Measurements from ENCODE around the gene SLC50A1. TPM values are rescaled to one million over a fixed set of nuclear protein-coding genes. Genes with fewer than 3 reads are reported as not detected.

Gene SLC50A1
- total and polyA plus RNA-seq, 9 of the 15 experiments (the other 6 are each of a cell fraction or from before 2014, with no cell fraction given) = 46.5 to 132 (median 91.9) TPM

GRCh38 chr1:155091071-155092051, 44.3 kb upstream of the SLC50A1 start (continued):
- TF ChIP-seq, protein P1, sequence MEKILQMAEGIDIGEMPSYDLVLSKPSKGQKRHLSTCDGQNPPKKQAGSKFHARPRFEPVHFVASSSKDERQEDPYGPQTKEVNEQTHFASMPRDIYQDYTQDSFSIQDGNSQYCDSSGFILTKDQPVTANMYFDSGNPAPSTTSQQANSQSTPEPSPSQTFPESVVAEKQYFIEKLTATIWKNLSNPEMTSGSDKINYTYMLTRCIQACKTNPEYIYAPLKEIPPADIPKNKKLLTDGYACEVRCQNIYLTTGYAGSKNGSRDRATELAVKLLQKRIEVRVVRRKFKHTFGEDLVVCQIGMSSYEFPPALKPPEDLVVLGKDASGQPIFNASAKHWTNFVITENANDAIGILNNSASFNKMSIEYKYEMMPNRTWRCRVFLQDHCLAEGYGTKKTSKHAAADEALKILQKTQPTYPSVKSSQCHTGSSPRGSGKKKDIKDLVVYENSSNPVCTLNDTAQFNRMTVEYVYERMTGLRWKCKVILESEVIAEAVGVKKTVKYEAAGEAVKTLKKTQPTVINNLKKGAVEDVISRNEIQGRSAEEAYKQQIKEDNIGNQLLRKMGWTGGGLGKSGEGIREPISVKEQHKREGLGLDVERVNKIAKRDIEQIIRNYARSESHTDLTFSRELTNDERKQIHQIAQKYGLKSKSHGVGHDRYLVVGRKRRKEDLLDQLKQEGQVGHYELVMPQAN (IDR thresholded peaks at IDR 0.05; ENCODE audit: borderline replicate concordance) = peak; percentile 57; the same call in 1 of the 2 replicates
- TF ChIP-seq TEAD4 (IDR thresholded peaks at IDR 0.05; ENCODE audit: low read length) (peak; percentile 32; the same call in 1 of the 2 replicates), TEAD4 (CRISPR knock-in tag; IDR thresholded peaks at IDR 0.05; ENCODE audit: borderline replicate concordance) (no peak), RBFOX2 (IDR thresholded peaks at IDR 0.05; ENCODE audit: low read depth, low read length) (0 out of 2 replicates have a peak, but pooled peaks have one; percentile 26), ZC3H11A (IDR thresholded peaks at IDR 0.05; ENCODE audit: low read depth, low read length) (0 out of 2 replicates have a peak, but pooled peaks have one; percentile 73), CTBP1 (IDR thresholded peaks at IDR 0.05; ENCODE audit: borderline replicate concordance) (peak; percentile 70; the same call in 1 of the 2 replicates), USF2 (CRISPR knock-in tag; IDR thresholded peaks at IDR 0.05) (peak; percentile 70), NR2C2 (CRISPR knock-in tag; IDR thresholded peaks at IDR 0.05) (no peak), NR2C2 (tag; IDR thresholded peaks at IDR 0.05) (peak; percentile 26; the same call in 1 of the 2 replicates), GABPB1 (CRISPR knock-in tag; IDR thresholded peaks at IDR 0.05) (0 out of 2 replicates have a peak, but pooled peaks have one; percentile 59), ZMIZ1 (IDR thresholded peaks at IDR 0.05; ENCODE audit: low read depth in 2 of 2, low read length in 2 of 2) (0 out of 4 replicates have a peak, but pooled peaks of 1 of the 2 experiments have one; percentile 42), HDAC2 (IDR thresholded peaks at IDR 0.05) (0 out of 2 replicates have a peak, but pooled peaks have one; percentile 15), TEAD1 (CRISPR knock-in tag; IDR thresholded peaks at IDR 0.05) (peak in 1 of 2 experiments; percentile 61; a peak in 1 of 4 replicates), MAFG (tag; conservative IDR thresholded peaks at IDR 0.05) (no peak)
- TF ChIP-seq, protein P2, sequence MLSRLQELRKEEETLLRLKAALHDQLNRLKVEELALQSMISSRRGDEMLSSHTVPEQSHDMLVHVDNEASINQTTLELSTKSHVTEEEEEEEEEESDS (CRISPR knock-in tag; IDR thresholded peaks at IDR 0.05) = no peak
- TF ChIP-seq, protein P3, sequence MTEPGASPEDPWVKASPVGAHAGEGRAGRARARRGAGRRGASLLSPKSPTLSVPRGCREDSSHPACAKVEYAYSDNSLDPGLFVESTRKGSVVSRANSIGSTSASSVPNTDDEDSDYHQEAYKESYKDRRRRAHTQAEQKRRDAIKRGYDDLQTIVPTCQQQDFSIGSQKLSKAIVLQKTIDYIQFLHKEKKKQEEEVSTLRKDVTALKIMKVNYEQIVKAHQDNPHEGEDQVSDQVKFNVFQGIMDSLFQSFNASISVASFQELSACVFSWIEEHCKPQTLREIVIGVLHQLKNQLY (CRISPR knock-in tag; conservative IDR thresholded peaks at IDR 0.05) = no peak
- TF ChIP-seq, protein P4, sequence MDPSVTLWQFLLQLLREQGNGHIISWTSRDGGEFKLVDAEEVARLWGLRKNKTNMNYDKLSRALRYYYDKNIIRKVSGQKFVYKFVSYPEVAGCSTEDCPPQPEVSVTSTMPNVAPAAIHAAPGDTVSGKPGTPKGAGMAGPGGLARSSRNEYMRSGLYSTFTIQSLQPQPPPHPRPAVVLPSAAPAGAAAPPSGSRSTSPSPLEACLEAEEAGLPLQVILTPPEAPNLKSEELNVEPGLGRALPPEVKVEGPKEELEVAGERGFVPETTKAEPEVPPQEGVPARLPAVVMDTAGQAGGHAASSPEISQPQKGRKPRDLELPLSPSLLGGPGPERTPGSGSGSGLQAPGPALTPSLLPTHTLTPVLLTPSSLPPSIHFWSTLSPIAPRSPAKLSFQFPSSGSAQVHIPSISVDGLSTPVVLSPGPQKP (CRISPR knock-in tag; IDR thresholded peaks at IDR 0.05) = no peak

Measured in K562 (cell line).